ENCODE measurements around the gene ALPI.
"Not testable (repeated sequence)": the region's sequence is repeated elsewhere in the genome, so short reads cannot be mapped to it uniquely, and the experiment has no call there.

The ALPI gene

DNA sequence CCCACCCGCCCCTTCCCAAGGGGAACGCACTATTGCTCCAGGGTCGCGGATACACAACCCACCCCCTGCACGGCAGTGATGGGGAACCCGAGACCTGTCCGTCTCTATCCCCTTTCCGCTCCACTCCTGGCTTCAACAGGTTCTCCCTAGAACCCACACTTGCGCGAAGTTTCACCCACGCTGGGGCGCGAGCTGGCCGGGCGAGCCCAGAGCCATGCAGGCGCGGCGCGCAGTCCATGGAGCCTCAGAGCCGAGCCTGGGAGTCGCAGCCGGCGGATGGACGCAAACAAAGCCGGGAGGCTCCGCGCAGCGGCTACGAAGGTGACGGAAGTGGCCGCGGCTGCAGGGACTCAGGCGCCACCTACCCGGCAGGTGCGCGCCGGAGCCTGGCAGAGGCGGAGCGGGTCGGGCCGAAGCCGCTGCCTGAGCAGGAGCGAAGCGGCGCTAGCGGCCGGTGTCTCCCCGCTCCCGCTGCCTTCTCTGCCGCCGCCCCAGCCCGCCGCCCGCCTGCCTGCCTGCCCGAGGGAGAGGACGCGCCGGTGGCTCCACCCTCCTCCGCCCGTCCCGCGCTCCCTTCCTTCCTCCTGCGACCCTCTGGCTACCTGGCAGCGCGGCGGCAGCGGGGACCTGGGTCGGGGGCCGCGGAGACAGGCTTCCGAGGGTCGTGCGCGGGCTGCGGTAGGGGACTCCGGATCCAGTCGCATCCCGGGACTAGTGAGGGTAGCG, 35.3 kb upstream of the ALPI start:
- DNase-seq, result no peak

GRCh38 chr2:232421189-232421785, 34.7 kb upstream of the ALPI start:
- DNase-seq, result no peak

DNA sequence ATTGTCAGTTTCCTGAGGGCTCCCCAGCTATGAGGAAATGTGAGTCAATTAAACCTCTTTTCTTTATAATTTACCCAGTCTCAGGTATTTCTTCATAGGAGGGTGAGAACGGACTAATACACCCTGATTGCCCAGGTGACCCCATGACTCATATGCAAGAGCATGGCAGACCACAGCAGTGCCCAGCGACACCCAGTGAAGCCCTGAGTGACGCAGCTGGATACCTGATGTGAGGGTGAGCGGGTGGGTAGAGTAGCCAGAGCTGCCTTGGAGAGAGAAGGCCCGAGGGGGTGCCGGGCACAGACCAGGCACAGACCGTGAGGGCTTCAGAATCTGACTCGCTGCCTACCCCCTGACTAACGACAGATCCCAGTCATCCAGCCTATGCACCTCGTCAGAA, 33.9 kb upstream of the ALPI start:
- no peak for DNase-seq

GRCh38 chr2:232422996-232423395, 33.0 kb upstream of the ALPI start:
- DNase-seq, result not testable (repeated sequence)

DNA sequence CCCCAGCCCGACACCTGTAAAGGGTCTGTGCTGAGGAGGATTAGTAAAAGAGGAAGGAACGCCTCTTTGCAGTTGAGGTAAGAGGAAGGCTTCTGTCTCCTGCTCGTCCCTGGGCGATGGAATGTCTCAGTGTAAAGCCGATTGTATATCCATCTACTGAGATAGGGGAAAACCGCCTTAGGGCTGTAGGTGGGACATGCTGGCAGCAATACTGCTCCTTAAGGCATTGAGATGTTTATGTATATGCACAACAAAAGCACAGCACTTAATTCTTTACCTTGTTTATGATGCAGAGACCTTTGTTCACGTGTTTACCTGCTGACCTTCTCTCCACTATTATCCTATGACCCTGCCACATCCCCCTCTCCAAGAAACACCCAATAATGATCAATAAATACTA, 32.5 kb upstream of the ALPI start:
- not testable (repeated sequence) for DNase-seq

- DNase-seq, result no peak
Observed at GRCh38 chr2:232431705-232432590, 24.0 kb upstream of the ALPI start.

DNA sequence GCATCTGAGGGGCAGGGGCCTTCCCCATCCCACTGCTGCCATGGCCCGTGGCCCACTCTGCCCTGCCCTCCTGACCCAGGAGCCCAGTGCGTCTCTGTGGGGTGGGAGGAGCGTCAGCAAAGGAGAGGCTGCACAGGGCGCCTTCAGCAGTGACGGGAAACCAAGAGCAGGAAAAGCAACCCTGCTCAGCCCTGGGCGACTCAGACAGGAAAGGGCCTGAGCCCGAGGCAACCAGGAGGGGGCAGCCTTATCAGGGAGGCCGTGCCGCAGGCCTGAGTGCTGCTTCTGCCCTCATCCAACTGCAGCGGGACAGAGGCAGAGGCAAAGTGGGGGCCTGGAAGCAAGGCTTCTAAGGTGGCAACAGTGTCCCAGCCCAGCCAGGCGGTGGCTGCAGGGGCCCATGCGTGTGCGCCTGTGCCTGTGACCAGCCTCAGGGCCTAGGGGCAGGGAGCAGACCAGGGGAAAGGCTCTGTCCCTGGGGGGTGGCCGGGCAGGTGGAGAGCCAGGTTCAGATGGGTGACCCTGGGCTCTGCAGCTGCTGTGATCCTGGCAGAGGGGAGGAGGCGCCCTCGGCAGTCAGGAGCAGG, 23.3 kb upstream of the ALPI start:
- DNase-seq, result no peak

GRCh38 chr2:232433622-232434021, 22.3 kb upstream of the ALPI start:
- DNase-seq, result not testable (repeated sequence)

DNA sequence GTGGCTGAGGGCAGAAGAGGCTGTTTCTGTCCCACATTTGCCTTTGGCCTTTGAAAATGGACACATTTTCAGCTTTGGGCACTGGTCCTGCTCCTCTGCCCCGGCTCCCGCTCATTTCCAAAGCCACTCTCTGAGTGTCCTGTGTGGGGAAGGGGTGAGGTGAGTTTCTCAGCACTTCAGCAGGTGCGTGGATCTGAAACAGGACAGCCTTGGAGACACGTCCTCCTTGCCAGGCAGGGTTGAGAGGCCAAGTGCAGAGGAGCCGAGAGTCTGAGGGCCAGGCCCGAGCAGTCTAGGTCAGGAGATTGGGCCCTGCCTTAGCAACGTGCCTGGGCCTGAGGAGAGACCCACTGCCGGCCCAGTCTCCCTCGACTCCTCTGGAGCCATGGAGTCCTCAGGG, 21.9 kb upstream of the ALPI start:
- no peak for DNase-seq

GRCh38 chr2:232434563-232435374, 21.2 kb upstream of the ALPI start:
- no peak for DNase-seq

DNA sequence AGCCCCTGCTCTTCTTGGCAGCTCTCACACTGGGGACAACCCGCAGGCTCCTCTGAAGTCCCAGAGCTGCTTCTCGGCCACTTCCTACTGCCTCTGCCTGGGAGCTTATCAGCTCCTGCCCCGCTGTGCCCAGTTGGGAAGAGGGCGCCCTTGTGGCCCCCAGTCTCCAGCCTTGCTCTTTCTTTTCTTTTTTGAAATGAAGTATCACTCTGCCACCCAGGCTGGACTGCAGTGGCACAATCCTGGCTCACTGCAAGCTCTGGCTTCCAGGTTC, 20.6 kb upstream of the ALPI start:
- no peak for DNase-seq

GRCh38 chr2:232435805-232436204, 20.1 kb upstream of the ALPI start:
- no peak for DNase-seq

DNA sequence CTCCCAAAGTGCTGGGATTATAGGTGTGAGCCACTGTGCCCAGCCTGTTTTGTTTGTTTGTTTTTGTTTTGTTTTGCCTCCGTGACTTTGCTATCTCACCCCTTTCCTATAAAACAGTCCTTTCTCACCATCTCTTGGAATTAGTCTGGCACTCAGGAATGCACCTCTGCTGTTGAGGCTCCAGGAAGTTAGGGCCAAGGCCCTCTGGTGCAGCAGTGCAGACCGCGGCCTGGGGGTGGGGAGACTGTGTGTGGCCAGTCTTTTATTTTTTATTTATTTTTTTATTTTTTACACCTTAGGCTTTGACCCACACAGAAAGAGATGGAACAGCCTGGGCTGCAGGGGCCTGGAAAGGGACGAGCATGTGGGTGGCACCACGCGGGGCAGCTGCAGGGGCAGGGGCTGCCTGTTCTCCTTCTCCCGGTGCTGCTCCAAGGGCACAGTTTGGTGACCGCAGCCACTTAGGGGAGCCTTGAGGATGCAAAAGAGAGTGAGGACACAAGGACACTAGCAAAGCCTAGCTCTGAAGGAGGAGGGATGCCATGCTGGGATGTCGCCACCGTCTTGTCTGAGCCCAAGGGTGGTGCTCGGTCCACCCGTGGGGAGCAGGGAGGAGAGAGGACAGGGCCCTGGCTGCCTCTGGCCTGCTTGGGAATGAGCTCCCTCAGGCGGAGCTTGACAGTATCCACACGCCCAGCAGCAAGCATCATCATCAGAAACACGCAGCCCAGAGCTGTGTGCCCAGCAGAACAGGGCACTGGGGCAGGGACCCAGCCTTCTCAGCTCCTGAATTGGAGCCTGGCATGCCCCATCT, 19.4 kb upstream of the ALPI start:
- no peak for DNase-seq

DNA sequence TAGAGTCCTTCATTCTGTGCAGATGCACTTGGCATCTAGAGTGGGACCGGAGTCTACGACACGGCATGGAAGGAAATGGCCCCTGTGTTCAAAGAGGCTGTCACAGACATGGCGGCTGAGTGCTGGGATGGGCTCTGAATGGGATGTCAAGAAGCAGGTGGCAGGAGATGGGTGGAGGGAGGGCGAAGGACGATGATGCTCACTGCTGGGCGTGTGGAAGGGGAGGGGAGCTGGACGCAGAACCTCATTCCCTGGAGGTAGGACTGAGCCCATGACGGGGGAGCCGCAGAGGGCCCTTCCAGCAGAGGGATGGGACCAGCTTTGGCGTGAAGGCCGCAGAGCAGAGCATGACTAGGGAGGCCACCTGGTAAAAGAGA, 18.8 kb upstream of the ALPI start:
- DNase-seq, result no peak

GRCh38 chr2:232438091-232438490, 17.9 kb upstream of the ALPI start:
- no peak for DNase-seq

DNA sequence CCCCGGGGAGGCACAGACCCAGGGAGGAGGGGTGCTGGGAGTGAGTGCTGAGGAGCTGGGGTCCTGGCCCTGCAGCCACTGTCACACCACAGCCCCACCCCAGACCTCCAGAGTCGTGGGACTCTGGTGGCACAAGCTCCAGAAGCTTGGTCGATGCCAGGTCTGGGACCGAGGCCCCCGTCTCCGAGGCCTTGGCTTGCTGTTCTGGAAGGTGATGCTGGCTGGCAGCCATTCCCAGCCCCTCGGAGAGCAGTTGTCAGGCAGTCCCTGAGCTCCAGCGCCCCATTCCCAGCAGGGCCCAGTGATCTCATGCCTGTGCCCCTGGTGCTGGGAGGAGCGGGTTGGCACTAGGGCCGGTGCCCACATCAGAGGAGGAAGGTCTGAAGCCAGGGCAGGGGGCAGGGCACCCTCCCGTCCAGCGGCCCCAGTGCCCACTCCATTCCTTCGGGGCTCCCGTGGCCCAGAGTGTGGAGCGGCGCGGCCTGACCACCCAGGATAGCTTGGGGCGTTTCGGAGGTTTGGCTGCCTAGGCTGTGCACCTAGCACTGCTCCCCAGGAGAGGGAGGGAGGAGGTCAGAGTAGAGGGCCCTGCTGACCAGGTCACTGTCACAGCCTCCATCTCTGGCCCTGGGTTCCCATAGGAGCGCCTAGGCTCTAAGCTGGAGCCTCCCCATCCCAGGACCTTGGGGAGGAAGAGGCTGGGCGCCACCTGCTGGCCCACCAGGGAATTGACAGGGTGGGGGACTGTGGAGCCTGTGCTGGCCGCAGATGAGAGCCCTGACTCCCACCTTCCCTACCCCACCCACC, 16.8 kb upstream of the ALPI start:
- peak in 4 of 56 donors; percentile 5 to 52 (median 18) for DNase-seq

DNA sequence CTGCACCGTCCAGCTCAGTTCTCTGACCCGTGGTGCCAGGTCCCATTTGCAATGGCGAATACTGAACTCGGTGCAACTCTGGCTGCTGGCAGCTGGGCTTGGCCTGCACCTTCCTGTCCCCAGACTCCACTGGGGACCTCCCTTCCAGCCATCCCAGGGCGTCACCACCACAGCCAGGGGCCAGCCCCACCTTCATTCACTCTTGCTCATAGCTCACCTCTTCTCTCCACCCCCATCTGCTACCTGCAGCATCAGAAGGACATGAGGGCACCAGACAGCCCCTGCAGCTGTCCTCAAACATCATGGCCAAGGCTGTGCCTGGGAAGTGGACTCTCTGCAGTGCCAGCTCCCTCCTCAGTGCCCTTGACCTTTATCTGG, 16.2 kb upstream of the ALPI start:
- DNase-seq, result no peak

DNA sequence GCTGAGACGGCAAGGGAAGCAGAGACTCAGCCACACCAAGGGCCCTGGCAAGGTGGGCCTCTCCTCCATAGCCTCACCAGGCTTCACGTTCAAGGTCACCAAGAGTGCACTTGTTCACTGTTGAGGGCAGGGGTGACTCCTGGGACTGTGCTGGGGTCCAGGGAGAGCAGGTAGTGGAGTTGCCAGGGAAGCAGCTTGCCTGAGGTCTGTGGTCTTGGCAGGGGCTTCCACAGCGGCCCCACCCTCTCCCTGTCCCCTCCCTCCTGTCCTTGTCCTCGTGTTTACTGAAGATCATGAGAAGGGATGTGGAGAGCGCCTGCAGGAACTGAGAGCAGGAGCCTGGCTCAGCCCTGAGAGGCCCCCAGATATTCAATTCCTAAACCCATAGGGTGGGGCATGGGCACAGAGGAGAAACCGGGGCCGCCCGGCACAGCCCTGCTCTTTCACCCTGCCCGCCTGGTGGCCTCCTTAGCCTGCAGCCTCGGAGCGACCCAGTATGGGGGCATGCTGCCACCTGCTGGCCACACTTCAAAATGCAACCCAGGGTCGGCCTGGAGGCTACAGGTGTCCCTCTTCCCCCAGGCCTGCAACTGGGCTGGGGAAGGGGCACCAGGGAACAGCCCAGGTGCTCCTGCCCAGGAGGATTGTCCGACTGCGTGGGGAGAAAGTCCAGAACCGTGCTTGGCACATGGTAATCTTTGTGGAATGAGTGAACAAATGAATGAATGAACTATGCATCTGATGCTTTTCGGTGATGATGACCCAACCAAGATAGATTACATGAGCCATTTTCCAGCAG, 15.5 kb upstream of the ALPI start:
- peak in 53 of 56 donors; percentile 8 to 86 (median 58) for DNase-seq

DNA sequence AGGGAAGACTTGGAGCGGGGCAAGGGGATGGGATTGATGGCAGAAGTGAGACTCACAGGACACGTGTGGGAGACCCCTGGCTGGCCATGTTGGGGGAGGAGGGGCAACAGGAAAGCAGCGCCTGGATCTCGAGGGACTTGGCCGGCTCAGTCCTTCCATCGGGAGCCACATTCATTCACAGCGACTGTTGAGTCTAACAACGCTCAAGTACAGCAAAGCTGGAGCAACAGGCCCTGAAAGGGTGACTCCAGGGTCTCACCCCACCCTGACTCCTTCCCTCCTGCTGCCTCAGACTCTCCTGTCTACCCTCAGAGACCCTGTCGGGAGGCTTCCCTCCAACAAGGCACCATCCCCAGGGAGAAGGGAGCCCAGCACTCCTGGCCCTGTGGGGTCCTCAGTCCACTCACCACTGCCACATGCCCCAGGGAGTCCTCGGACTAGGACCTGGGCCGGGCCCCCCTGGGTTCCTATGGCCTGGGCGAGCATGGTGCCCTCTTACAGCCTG, 14.8 kb upstream of the ALPI start:
- no peak for DNase-seq
